Measurements from ENCODE around the gene CPLANE1.
A peak's percentile ranks its signal among the peaks of the same experiment; 100 is the strongest.
"Not testable (repeated sequence)": the region's sequence is repeated elsewhere in the genome, so short reads cannot be mapped to it uniquely, and the experiment has no call there.

The CPLANE1 gene

DNA sequence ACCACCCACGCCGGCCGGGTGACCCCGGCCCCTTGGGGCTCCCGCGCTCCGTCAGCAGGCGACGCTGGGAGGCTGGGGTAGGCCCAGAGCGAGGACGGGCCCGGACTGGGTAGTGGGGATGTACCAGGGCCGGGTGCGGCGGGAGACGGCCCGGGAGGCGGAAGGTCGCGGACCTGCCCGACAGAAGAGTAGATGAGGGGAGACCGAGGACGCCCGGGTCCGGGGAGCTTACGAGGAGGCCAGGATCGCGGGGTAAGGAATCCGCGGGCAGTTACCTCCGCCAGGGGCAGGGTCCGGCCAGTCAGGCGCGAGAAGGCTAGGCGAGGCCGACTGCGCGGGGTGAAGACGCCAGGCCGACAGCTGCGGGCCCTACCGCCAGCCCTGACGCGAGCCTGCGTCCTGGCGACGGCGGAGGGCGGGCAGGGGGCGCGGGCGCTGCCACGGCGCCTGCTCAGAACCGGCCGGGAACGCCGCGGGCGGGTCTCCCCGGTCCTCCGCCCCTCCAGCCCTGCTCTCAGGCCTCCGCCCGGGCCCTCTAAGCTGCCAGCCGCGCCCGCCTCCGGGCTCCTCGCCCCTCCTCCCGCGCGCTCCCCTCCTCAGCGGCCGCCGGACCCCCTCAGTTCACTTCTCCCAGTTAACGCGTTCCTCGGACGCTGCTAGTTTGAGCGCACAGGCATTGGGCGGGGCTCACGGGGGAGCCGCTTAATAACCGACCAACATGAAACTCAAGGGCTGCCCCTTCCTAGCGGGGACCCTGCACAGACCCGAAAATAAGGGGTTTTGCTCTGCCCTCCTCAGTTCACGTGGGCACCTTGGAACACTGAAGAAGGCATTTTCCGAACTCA lies at the start of gene CPLANE1:
TSS of gene CPLANE1 (minus strand) at position 407 of the 845 bp plus-strand sequence. CDS start 1,678 bp downstream, outside the sequence.
- DNase-seq = peak; percentile 51

DNA sequence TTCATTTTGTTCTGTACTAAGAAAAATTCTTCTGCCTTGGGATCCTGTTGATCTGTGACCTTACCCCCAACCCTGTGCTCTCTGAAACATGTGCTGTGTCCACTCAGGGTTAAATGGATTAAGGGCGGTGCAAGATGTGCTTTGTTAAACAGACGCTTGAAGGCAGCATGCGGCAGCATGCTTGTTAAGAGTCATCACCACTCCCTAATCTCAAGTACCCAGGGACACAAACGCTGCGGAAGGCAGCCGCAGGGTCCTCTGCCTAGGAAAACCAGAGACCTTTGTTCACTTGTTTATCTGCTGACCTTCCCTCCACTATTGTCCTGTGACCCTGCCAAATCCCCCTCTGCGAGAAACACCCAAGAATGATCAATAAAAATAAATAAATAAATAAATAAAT lies 47.1 kb upstream of the CPLANE1 start:
- not testable (repeated sequence) for DNase-seq

DNA sequence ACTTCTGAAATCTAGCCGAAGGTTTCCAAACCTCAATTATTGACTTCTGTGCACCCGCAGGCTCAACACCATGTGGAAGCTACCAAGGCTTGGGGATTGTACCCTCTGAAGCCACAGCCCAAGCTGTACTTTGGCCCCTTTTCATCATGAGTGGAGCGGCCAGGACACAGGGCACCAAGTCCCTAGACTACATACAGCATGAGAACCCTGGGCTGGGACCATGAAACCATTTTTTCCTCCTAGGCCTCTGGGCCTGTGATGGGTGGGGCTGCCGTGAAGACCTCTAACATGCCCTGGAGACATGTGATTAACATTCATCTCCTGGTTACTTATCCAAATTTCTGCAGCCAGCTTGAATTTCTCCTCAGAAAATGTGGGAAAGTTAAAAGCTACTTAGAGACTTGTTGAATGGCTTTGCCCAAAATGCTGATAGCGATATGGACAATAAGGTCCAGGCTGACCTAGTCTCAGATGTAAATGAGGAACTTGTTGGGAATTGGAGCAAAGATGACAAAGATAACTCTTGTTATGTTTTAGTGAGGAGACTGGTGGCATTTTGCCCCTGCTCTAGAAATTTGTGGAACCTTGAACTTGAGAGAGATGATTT lies 34.1 kb upstream of the CPLANE1 start:
- no peak for DNase-seq

GRCh38 chr5:37275511-37275910 lies 26.3 kb upstream of the CPLANE1 start:
- no peak for DNase-seq

GRCh38 chr5:37272511-37272910 lies 23.3 kb upstream of the CPLANE1 start:
- DNase-seq = no peak

DNA sequence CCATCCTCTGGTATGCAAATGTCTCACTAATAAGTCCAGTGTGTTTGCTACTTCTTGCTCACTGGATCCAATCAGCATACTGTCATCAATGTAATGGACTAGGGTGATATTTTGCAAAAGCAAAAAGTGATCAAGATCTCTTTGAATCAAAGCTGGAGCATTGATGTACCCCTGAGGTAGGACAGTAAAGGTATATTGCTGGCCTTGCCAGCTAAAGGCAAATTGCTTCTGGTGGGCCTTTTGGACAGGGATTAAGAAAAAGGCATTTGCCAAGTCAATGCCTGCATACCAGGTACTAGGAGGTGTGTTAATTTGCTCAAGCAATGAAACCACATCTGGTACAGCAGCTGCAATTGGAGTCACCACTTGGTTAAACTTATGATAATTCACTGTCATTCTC lies 18.9 kb upstream of the CPLANE1 start:
- DNase-seq = not testable (repeated sequence)

GRCh38 chr5:37255774-37256358 lies 6.7 kb upstream of the CPLANE1 start:
- DNase-seq = no peak

GRCh38 chr5:37254581-37254980 lies 5.4 kb upstream of the CPLANE1 start:
- no peak for DNase-seq

DNA sequence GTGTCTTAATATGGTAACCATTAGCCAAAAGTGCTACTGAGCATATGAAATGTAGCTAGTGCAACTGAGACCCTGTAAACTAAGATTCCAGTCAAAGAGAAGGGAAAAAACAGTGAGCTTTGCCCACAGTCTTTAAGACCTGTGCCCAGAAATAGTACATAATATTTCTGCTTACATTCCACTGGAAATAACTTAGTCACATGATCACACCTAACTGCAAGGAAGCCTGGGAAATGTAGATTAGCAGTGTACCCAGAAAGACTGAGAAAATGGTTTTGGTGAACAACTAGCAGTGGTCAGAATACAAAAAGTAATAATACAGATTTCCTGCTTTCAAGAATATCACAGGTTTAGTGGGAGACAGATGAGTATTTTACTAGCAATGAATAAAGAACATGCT lies 2.5 kb upstream of the CPLANE1 start:
- DNase-seq = peak; percentile 13

GRCh38 chr5:37249815-37250164 lies 614 bp upstream of the CPLANE1 start:
- no peak for DNase-seq

- DNase-seq = peak; percentile 8
Observed at GRCh38 chr5:37248421-37248969, 681 bp downstream of the CPLANE1 start.

DNA sequence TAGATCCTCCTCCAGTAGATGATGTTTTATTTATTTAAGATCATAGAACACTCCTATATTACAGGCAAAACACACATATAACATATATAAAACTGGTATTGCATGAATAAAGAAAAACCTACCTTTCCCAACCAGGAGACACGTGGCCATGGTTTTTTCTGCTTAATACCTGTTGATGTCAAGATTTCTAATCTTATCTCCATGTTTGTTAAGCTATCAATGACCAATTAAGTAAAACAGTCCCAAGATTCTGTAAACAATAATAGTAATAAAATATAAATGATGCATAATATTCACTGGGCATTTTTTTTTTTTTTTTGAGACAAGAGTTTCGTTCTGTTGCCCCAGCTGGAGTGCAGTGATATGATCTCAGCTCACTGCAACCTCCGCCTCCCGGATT lies 1.7 kb downstream of the CPLANE1 start:
- no peak for DNase-seq

DNA sequence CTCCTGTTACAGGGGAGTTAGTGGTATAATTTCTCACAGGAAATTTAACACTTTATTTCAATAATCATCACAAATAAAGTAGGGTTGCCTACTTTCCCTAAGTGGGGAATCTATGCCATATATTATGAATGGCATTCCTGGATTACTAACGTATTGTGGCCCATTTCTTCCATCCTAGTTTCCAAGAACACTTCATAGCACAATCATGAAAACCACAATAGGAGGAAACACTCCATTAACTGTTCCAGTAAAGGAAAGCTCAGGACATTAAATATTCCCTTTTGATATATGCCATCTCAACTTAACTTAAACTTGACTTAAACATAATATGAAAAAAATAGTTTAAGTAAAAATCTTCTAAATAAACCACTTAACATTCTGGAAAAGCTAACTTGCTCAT lies 2.1 kb downstream of the CPLANE1 start:
- DNase-seq = no peak

DNA sequence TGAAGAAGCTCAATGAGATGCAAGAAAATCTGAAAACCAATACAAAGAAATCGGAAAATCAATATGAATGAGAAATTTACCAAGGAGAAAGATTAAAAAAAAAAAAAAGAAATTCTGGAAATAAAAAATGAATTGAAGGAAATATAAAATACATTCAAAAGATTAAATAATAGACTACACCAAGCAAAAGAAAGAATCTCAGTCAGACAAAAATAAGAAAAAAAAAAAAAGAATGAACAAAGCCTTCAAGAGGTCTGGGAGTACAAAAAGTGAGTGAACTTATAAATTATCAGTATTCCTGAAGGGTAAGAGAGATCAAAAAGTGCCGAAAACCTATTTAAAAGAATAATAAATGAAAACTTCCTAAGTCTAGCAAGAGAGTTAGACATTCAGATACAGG lies 14.9 kb downstream of the CPLANE1 start:
- no peak for DNase-seq

DNA sequence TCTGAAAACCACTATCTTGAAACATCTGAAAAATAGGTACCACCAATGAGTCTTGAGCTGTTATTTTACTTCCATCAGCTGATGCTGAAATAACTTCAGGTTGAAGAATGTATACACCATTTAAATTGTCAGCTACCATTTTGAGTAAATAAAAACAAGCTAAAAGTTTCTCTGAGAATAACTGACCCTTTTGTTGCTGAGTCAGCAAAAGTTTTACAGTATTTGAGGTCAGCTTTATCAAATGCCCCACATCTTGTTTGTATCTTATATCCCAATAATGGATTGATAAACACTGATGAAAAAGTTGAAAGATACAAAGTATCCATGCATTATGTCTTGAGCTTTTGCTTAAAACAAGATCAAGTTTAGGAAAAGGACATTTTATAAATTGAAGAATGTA lies 22.8 kb downstream of the CPLANE1 start:
- no peak for DNase-seq

- no peak for DNase-seq
Observed at GRCh38 chr5:37222181-37222580, 27.0 kb downstream of the CPLANE1 start.

DNA sequence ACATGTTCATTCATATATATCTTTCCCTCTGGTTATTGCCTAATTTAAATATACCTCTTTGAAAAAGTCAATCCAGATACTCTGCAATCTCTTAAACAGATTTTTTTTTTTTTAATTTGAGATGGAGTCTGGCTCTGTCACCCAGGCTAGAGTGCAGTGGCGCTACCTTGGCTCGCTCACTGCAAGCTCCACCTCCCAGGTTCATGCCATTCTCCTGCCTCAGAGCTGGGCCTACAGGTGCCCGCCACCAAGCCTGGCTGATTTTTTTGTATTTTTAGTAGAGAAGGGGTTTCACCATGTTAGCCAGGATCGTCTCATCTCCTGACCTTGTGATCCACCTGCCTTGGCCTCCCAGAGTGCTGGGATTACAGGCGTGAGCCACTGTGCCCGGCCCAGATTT lies 28.8 kb downstream of the CPLANE1 start:
- not testable (repeated sequence) for DNase-seq

DNA sequence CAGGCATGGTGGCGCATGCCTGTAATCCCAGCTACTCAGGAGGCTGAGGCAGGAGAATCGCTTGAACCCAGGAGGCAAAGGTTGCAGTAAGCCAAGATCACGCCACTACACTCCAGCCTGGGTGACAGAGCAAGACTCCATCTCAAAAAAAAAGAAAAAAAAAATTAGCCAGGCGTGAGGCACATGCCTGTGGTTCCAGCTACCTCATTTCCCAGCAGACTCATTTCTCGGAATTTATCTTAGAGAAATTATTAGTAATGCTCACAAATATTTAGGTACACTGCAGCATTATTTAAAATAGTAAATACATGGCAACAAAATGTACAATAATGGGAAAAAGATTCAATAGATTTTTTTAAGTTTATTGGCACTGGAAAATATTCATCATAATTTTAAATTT lies 29.8 kb downstream of the CPLANE1 start:
- DNase-seq = not testable (repeated sequence)

GRCh38 chr5:37217976-37218375 lies 31.2 kb downstream of the CPLANE1 start:
- DNase-seq = no peak

- DNase-seq = no peak
Observed at GRCh38 chr5:37214550-37214949, 34.6 kb downstream of the CPLANE1 start.

DNA sequence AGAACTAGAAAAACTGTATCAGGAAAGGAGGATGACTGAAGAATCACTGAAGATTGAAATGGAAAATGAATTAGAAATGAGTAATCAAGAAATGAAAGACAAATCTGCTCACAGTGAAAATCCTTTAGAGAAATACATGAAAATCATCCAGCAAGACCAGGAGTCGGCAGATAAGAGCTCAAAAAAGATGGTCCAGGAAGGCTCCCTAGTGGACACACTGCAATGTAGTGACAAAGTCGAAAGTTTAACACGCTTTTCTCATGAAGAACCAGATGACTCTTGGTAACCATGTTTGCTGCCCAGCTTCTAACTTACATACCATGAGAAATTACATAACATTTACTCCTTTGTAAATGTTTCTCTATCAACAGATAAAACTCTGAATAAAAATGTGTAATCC lies 37.1 kb downstream of the CPLANE1 start:
- peak; percentile 14 for DNase-seq

GRCh38 chr5:37211661-37212060 lies 37.5 kb downstream of the CPLANE1 start:
- no peak for DNase-seq

DNA sequence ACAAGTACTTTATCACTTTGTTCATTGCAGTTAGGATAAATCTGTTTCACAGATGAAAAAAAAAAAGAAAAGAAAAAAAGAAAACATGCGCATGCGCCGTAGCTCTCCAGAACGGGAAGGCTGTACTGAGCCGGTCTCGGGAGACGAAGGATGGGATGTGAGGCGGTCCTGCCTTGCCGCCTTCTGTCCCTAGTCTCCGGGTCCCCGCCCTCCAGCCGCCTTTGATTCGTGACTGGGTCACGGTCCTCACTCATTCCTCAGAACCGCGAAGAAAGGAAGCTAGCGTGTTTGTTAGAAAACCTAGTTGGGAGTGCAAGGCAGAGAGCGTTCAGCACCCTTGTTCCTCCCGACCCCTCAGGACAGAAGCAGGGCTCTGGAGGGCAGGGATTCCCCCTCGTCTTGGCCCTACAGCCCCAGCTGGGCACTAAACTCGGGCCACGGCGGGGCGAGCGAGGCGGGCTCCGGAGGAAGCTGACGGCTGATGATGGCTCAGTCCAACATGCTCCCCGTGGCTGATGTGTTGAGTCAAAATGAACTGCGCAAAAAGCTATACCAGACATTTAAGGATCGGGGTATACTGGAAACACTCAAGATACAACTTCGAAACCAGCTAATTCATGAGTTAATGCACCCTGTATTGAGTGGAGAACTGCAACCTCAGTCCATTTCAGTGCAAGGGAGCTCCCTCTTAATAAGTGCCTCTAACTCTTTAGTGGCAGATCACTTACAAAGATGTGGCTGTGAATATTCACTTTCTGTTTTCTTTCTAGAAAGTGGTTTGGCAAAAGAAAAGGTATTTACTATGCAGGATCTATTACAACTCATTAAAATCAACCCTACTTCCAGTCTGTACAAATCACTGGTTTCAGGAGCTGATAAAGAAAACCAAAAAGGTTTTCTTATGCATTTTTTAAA lies 40.0 kb downstream of the CPLANE1 start:
- DNase-seq = no peak
